Right lobe of liver (tissue), 4 donors: ENCODE measurements around the gene DIS3L2.

Source experiments
- POLR2A ChIP-seq: fragments of 450-650 bp; IDR thresholded peaks from one replicate; pipeline ENCODE4 v1.6.1; 2017; ENCODE audit warnings: antibody characterized with exemption, mild to moderate bottlenecking
- TF ChIP-seq, protein P1 (sequence below), 4 donors: fragments of 200-600 bp in 3 of 4; fragments of 450-650 bp in 1 of 4; IDR thresholded peaks; one replicate each; pipeline versions ENCODE4 v1.5.1 to v1.8.0; 2016 to 2022; ENCODE audit warnings: antibody characterized with exemption in 4 of 4, mild to moderate bottlenecking in 2 of 4
- donor health status: DM: no; HTN: no; CAD: no.
- donor health status: DM: no; HTN: no; CAD: no.
- donor health status: DM: no; HTN: yes; CAD: no.

DNA sequence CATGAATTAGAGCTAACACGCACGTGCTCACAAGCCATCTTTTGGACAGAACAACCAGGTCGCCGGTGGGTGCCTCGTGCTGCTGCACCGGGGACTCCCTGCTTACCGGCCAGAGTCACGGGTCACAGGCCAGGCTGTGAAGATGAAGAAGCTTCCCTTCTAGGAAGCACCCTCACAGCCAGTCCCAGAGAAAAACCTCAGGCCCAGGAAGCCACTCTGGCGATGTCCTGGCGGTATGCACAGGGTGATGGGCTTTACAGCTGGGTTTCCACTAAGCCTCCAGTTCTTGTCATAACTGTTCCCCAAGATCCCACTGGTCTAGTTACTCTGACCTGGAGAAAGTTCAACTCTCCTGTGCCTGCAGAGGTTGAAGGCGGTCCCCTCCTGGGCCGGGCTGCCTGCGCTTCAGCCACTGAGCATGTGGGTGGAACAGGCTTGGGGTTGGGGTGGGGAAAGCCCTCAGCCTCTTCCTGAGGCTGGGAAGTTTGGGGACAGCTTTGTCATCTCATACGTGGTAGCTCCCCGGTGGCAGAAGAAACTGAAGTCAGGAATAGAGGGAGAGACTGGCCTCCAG, 15.2 kb upstream of the DIS3L2 start:
- TF ChIP-seq, protein P1, sequence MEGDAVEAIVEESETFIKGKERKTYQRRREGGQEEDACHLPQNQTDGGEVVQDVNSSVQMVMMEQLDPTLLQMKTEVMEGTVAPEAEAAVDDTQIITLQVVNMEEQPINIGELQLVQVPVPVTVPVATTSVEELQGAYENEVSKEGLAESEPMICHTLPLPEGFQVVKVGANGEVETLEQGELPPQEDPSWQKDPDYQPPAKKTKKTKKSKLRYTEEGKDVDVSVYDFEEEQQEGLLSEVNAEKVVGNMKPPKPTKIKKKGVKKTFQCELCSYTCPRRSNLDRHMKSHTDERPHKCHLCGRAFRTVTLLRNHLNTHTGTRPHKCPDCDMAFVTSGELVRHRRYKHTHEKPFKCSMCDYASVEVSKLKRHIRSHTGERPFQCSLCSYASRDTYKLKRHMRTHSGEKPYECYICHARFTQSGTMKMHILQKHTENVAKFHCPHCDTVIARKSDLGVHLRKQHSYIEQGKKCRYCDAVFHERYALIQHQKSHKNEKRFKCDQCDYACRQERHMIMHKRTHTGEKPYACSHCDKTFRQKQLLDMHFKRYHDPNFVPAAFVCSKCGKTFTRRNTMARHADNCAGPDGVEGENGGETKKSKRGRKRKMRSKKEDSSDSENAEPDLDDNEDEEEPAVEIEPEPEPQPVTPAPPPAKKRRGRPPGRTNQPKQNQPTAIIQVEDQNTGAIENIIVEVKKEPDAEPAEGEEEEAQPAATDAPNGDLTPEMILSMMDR (IDR thresholded peaks at IDR 0.05), result no peak
- no peak for TF ChIP-seq POLR2A
